ENCODE measurements around the gene CDKN2C.

Gene CDKN2C

DNA sequence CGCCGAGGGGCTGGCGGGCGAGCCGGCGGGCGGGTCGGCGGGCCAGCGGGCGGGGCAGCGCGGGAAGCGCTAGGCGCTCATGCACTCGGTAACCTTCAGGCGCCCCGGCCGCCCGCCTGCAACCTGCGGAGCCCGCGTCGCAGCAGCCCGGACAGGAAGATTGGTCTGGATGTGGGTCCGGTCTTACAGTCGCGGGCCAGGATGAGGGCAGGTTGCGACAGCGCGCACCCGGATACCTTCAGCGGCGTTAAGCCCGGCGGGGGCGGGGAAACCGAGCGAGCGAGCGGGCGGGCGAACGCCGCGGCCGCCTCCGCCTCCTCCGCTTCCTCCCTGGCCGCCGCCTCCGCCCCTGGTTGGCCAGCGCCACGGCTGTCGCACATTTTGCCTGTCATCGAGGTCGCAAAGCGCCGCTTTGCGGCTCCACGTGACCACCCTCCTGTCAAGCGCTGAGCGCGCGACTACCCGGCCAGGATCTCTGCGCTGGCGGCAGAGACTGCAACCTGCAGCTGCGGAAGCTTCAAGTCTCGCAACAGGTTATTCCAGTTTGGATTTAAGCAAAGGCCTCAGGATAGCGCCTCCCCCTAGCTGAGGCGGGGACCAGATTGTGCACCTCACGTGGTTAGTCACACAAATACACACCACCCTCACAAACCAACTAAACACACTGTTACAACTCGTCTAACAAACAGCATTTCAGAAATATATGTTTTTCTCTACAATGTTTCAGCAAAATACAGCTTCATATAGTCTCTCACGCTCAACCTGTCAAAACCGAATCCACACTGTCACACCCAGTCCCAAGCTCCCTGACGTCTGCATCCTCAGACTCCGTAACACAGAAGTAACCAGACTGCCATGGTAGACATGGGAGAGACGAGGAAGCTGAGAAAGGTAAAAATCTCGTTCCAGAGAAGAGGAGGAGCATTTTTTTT is 9.9 kb upstream of the CDKN2C start, which contains the start of gene FAF1:
Gene FAF1, minus strand, starts transcription at position 355 of the 932 bp plus-strand sequence. CDS start 456 bp downstream, outside the sequence.
- H3K4me3 ChIP-seq (ENCODE audit: low read depth, low read length), result peak within 1 kb of the TSS; percentile 86
- DNase-seq (ENCODE audit: low read depth), result peak; percentile 82

DNA sequence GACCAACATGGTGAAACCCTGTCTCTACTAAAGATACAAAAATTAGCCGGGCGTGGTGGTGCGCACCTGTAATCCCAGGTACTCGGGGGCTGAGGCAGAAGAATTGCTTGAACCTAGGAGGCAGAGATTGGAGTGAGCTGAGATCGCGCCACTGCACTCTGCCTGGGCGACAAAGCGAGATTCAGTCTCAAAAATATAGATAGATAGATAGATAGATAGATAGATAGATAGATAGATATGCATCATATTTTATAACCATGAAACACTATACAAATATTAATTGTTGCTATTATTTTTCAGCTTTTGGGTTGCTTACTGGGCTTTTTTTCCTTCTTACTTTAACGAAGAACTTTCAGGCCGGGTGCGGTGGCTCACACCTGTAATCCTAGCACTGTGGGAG is 5.2 kb upstream of the CDKN2C start:
- H3K4me3 ChIP-seq (ENCODE audit: low read depth, low read length), result no peak overlapping the region
- no peak for DNase-seq (ENCODE audit: low read depth)

DNA sequence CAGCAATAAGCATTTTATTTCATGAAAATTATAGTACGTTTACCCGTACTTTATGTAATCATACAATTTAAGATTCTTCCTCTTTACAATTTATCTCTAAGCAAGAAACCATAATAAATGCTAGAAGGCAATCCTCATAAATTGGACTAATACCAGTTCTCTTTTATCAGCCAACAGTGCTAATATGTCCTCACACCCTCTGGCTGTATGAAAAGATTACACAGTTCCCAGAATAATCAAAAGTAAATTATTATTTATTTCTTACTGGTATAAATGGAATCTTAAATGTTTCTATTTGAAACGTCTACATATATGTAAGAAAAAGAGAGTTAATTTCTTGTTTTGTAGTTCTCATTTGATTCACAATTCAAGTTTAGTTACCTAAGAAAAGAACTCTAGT is 3.1 kb upstream of the CDKN2C start:
- H3K4me3 ChIP-seq (ENCODE audit: low read depth, low read length), result no peak overlapping the region
- no peak for DNase-seq (ENCODE audit: low read depth)

DNA sequence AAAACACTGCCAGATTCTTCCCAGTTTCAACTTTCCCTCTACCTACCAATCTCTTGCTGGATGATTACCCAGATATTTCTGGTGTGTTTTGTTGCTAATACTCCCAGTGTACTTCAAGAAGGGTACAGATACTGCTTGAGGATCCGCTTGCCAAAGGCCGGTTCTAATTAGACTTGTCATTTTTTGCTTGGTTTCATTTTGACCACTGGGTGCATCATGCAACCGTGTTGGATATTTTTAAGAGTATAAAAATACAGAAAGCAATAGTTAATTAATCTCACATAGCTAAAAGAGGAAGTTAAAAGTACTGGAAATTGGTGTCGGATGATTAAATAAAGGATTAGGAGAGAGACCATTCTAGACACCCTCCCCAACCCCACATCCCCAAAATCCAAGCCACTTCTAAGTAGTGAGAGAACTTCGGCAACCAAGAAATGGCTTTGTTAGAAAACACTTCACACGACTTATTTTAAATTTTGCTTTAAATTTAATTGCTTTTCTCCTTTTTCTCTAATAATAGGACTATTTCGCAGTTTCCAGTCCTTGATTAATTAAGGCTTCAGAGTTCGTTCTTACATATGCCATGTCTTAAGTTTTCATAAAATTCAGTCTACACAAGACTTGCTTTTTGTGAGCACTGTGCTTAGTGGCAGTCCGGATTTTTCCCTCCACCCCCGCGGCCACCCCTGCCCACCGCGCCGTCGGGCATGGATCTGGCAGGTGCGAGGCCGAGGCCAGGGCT is 2.5 kb upstream of the CDKN2C start:
- DNase-seq (ENCODE audit: low read depth), result no peak
- peak overlapping the region; percentile 90 for H3K4me3 ChIP-seq (ENCODE audit: low read depth, low read length)

DNA sequence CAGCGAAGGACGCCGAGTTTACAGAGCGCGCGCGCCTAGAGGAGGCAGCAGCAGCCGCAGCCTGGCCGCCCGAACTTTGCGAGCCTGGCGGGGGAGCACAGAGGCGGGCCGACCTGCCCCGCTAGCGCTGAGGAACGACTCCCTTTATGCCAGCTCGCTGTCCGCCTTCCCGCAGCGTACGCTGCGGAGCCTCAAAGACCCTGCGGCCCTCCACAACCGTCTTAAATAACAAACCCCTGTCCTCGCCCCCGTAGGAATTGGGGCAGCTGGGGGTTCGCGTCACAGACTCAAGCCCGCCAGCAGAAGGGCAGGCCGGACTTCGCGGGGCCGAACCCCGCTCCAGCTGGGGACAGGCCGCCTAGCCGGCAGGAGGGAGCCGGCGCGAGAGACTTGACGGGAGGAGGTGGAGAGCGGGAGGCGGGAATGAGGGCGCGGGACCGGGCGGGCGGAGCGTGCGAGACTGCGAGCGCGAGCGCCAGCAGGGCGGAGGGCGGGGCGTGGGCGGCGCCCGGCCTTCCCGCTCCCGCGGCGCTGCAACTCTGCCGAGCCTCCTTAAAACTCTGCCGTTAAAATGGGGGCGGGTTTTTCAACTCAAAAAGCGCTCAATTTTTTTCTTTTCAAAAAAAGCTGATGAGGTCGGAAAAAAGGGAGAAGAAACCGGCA is 1.8 kb upstream of the CDKN2C start:
- peak overlapping the region; percentile 90 for H3K4me3 ChIP-seq (ENCODE audit: low read depth, low read length)
- peak; percentile 74 for DNase-seq (ENCODE audit: low read depth)

DNA sequence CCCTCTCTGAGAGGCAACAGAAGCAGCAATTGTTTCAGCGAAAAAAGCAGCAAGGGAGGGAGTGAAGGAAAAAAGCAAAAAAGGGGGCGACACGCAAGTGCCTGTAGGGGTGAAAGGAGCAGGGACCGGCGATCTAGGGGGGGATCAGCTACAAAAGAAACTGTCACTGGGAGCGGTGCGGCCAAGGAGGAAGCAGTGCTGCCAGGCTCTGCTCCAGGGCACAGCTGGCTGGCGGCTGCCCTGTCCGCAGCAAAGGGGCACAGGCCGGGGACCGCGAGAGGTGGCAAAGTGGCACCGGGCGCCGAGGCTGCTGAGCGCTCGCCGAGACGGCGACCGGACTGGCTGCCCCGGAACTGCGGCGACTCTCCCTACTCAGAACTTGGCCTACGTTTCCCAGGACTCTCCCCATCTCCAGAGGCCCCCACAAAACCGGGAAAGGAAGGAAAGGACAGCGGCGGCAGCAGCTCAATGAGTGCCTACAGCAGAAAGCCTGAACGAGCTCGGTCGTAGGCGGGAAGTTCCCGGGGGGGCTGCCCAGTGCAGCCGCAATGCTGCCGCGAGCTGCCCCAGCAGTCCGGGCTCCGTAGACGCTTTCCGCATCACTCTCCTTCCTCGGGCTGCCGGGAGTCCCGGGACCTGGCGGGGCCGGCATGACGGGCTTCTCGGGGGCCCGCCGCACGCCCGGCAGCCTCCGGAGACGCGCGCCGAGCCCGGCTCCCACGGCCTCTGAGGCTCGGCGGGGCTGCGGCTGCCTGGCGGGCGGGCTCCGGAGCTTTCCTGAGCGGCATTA is 1.0 kb upstream of the CDKN2C start:
- peak overlapping the region; percentile 90 for H3K4me3 ChIP-seq (ENCODE audit: low read depth, low read length)
- DNase-seq (ENCODE audit: low read depth), result no peak

DNA sequence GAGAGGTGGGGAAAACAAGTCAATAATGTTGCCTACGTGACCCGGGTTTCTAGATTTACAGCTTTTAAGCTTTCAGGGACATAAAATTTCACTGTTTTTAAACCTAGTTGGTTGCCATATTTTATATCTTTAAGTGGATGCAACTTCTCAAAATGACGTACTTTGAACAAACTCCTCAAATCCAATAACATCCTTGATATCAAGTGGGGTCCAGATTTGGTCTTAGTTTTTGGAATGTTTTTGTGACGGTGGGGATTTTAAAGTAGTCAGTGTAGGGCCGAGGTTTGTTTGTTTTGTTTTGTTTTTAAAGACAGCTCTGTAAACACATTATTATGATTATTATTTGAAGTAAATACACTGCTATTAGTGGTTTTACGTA is 453 bp downstream of the CDKN2C start:
- DNase-seq (ENCODE audit: low read depth), result no peak
- H3K4me3 ChIP-seq (ENCODE audit: low read depth, low read length), result peak overlapping the region; percentile 90

DNA sequence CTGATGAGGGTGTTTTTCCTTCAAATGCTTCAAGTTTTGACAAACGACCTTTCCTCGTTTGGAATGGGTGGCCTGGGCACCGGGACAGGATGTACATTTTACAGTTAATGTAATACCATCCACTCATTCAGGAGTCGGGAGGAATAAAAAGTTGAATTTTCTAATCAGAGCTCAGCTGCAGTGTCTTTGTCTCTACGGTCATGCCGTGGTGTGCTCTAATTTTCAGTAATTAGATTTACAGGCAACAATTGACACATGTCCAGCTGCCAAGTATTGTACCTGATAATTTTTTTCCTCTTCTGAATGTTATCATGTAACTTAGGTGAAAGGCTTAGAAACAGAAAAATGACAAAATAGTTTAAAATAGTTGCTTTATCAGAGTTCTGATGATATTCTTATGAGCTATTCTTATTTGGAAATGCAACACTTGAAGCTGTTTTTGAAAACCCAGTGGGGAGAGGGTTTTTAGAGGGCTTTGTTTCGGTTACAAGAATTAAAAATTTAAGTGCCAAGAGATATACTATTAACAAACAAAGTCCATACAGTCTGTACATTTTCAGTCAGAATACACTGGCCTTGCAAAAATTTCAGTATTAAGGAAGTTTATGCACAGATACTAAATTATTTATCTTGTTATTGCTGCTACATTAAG is 1.0 kb downstream of the CDKN2C start:
- DNase-seq (ENCODE audit: low read depth), result no peak
- peak overlapping the region; percentile 90 for H3K4me3 ChIP-seq (ENCODE audit: low read depth, low read length)

DNA sequence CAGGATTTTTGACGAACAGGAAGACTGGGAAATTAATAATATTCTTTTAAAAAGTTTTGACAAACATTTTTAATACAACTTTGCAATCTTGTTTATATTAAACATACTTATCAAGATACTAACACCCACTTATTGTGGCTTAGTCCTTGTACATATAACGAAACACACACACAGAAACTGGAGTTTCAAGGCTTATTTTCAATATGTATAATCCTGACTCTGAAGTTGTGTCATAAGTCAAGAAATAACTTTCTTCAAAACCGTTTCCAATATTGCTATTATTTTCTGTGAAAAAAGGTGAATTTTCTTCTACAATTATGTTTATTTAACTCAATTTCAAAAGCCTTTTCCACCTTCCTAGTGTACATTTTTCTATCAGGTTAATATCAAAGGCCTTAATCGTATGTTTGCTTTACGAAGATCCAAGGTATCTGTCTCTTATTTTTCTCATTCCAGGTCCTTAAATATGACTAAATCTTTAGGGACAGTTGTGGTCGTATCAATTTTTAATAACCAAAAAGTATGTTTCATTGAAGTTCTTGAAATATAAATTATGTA is 1.8 kb downstream of the CDKN2C start:
- H3K4me3 ChIP-seq (ENCODE audit: low read depth, low read length), result no peak overlapping the region
- no peak for DNase-seq (ENCODE audit: low read depth)

DNA sequence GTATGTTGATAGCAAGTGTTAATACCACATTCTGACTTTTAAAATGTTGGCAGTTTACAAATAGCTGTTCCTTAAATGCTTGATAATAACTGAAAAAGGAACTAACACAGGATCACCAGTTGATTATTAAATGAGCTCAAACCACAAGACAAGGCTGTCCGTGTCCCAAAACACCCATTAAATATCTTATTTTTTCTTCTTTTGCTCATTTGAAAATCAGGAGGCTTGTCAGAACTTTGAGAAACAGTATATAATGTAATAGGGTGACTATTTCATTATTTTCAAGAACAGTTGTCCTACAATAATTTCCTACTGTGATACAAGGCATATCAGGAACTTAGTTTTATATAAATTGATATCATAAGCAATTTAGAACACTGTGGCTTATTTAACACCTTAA is 2.7 kb downstream of the CDKN2C start:
- no peak overlapping the region for H3K4me3 ChIP-seq (ENCODE audit: low read depth, low read length)
- DNase-seq (ENCODE audit: low read depth), result no peak

DNA sequence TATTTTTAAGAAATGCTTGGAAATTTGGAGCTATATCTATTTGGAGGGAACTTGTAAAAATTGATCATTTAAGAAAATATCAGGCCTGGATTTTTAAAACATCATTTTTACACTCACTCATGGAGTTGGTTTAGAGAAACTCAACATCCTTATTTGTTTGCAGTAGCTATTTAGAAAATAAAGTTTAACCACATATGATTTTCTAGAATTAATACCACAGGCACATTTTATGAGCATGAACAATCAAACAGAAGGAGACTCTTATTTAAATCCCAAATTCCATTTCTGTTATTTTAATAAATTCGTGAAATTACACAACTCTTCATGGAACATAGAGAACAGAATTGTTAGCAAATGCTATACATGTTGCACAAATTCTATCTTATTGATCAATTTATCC is 3.2 kb downstream of the CDKN2C start:
- DNase-seq (ENCODE audit: low read depth), result no peak
- no peak overlapping the region for H3K4me3 ChIP-seq (ENCODE audit: low read depth, low read length)

DNA sequence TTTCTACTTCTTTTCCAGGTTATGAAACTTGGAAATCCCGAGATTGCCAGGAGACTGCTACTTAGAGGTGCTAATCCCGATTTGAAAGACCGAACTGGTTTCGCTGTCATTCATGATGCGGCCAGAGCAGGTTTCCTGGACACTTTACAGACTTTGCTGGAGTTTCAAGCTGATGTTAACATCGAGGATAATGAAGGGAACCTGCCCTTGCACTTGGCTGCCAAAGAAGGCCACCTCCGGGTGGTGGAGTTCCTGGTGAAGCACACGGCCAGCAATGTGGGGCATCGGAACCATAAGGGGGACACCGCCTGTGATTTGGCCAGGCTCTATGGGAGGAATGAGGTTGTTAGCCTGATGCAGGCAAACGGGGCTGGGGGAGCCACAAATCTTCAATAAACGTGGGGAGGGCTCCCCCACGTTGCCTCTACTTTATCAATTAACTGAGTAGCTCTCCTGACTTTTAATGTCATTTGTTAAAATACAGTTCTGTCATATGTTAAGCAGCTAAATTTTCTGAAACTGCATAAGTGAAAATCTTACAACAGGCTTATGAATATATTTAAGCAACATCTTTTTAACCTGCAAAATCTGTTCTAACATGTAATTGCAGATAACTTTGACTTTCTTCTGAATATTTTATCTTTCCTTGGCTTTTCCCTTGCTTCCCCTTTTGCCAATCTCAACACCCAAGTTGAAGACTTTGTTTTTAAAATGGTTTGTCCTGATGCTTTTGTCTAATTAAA is 4.0 kb downstream of the CDKN2C start:
- no peak overlapping the region for H3K4me3 ChIP-seq (ENCODE audit: low read depth, low read length)

DNA sequence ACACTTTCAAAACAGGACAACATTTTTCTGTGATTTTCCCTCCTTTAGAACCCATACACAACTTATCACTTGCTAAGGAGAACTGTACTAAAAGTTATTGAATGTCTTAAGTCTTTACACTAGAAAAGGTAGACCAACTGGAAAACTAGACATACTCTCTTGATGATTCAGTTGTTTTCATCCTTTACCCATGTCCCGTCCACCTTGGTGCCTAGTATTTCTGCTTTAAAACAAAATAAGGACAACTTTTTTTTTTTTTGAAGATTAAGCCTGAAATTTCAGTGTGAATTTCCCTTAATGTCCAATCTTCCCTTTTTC is 4.5 kb downstream of the CDKN2C start:
- no peak overlapping the region for H3K4me3 ChIP-seq (ENCODE audit: low read depth, low read length)
- no peak for DNase-seq (ENCODE audit: low read depth)

More for the DNA sequence above, 4.0 kb downstream of the CDKN2C start:
- no peak for DNase-seq (ENCODE audit: low read depth)

DNA sequence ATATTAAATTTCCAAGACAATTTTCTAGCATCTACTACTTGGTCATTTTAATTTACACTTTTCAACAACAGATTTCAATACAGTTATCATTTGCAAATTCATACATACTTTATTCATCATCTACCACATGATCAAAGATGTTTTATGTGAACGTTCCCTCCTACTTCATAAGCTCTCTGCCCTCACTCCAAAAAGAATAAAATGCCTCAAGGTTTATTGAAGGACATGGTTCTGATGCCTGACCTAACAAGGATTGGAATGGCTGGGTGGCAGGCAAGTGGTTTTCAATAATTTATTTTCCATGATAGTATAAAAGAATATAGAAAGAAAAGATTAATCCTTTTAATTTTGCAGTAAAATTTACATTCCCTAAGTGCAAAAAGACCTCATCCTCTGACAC is 5.4 kb downstream of the CDKN2C start:
- DNase-seq (ENCODE audit: low read depth), result no peak
- no peak overlapping the region for H3K4me3 ChIP-seq (ENCODE audit: low read depth, low read length)

DNA sequence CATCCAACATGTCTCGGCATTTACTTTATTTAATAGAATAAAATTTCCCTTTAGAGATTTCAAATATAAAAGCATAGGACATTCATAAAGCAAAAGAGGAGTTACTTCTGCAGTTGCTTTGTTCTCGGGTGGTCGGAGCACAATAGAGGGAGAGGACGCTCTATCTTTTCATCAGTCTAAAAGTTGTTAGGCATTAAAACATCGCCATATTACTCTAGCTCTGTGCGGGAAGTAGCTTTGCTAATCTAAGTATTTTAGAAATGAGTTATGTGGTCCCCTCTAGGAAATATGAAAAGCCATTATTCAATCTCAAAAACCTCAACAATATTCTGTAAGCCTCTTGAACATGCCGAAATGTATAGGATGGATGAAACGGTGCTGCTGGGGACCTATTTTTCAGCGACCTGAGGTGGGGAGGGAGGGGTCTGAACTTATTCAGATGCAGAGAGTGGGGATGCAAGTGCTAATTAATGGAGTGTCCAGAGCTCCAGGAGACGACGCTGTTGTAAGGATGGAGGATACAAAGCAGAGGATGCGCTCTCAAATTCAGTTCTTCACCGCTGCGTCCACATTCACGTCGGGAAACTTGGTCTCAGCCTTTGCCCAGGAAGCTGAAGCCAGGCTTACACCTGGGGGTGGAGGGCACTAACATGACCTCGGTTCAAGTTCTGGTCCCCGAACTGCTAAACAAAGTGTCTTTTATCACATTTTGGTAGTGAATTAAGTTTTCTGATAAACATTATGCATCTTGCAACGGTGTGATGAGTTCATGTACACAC is 6.3 kb downstream of the CDKN2C start:
- no peak for DNase-seq (ENCODE audit: low read depth)
- H3K4me3 ChIP-seq (ENCODE audit: low read depth, low read length), result peak overlapping the region; percentile 79

DNA sequence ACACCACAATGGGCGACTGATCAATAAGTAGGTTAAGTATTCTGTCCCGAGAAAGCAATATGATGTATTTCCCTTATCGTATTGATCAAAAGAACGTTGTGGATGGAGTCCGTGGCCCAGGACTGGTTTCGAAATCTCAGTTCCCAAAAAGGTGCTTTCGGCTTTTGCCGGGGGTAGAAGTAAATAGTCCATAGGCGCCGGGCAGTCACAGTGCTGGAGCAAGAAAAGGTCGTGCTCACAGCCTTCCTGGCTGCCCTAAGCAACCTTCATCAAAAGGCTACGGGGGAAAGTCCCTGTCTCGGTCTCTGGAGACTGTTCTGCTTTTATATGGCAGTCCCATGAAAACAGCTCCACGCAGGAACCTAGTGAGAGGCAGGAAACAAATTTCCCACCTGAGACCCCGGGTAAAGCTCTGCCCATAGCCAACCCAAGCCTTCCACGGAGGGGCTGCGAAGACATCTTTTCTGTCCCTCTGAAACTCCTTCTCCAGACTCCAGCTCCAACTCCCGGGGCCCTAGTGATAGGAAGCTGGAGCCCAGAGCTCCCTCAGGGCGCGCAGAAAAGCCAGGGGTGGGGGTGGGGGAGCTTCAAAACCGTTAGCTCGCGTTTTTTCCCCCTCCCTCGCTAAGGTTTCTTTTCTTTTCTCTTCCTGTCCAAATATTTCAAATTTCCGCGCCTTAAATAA is 7.0 kb downstream of the CDKN2C start:
- peak overlapping the region; percentile 79 for H3K4me3 ChIP-seq (ENCODE audit: low read depth, low read length)
- no peak for DNase-seq (ENCODE audit: low read depth)

Data from skeletal muscle cell (primary cell).